Activated CD4-positive, alpha-beta T cell treated with anti-CD3 and anti-CD28 coated beads for 1 hour (primary cell): ENCODE measurements around the gene POLR3K.

Experiments
- DNase-seq: peaks from one replicate; pipeline ENCODE4 v3.0.0-alpha.2; 2020

POLR3K gene

GRCh38 chr16:53346-54236 is at the start of gene POLR3K, which contains the start of gene SNRNP25:
TSS of gene POLR3K (minus strand) at chr16:53608. CDS start at chr16:53586, 22 bp downstream.
TSS of gene SNRNP25 (plus strand) at chr16:53828. CDS start at chr16:54017, 189 bp downstream.
- peak; percentile 97 for DNase-seq

- no peak for DNase-seq
These were observed 48.9 kb upstream of the POLR3K start for GRCh38 chr16:102060-102855.

- DNase-seq = no peak
These were observed 48.2 kb upstream of the POLR3K start for GRCh38 chr16:101586-101985.

GRCh38 chr16:100989-101388 is 47.6 kb upstream of the POLR3K start:
- no peak for DNase-seq

GRCh38 chr16:97822-98221 is 44.4 kb upstream of the POLR3K start:
- no peak for DNase-seq

GRCh38 chr16:96935-97381 is 43.5 kb upstream of the POLR3K start:
- peak; percentile 82 for DNase-seq

- DNase-seq = no peak
These were observed 41.5 kb upstream of the POLR3K start for GRCh38 chr16:94918-95265.

GRCh38 chr16:92431-93339 is 39.3 kb upstream of the POLR3K start:
- no peak for DNase-seq

GRCh38 chr16:91484-91883 is 38.1 kb upstream of the POLR3K start:
- no peak for DNase-seq

GRCh38 chr16:89391-90302 is 36.2 kb upstream of the POLR3K start:
- no peak for DNase-seq

GRCh38 chr16:88613-89012 is 35.2 kb upstream of the POLR3K start:
- no peak for DNase-seq

GRCh38 chr16:86483-86952 is 33.1 kb upstream of the POLR3K start:
- no peak for DNase-seq

- no peak for DNase-seq
These were observed 32.5 kb upstream of the POLR3K start for GRCh38 chr16:85865-86264.

- DNase-seq = no peak
These were observed 32.0 kb upstream of the POLR3K start for GRCh38 chr16:85407-85782.

GRCh38 chr16:84718-85406 is 31.5 kb upstream of the POLR3K start:
- DNase-seq = peak; percentile 22

- DNase-seq = no peak
These were observed 30.6 kb upstream of the POLR3K start for GRCh38 chr16:83781-84615.

- DNase-seq = no peak
These were observed 29.7 kb upstream of the POLR3K start for GRCh38 chr16:83060-83603.

GRCh38 chr16:79151-80054 is 26.0 kb upstream of the POLR3K start:
- no peak for DNase-seq
